ENCODE results near the gene STRA8.

Gene STRA8

DNA sequence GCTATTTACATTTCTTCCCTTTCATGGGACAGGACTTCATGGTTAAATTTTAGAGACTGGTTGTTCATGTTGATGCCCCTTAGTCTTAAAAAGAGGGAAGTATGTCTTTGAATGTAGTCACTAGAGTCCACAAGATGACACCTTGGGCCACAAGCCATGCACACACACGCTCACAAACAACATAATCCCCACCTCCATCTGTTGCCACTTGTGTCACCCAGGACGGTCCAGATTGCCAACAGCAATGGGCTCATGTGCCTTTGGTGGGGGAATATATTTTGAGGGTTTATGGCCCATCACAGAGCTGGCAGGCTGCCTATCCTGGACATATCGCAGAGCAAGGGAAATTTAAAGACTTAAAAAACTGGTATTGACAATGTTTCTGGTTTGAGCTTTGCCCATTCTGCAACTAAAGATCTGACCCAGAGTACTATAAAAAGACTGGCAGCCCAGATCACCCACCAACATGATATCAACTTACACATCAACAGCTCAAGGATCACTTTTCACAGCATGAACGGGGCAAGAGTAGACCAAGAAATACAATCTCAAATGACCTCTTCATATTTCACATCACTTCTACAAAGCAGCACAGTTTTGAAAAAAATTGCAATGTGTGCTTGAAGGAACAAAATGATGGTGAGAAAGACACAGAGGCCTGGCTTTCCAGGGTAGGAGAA, 50.5 kb downstream of the STRA8 start:
- no peak for DNase-seq (ENCODE audit: low read depth)
- TF ChIP-seq, protein P1, sequence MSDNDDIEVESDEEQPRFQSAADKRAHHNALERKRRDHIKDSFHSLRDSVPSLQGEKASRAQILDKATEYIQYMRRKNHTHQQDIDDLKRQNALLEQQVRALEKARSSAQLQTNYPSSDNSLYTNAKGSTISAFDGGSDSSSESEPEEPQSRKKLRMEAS (IDR thresholded peaks at IDR 0.05; ENCODE audit: low read depth, low read length), result no peak
- no peak for TF ChIP-seq POLR2A (IDR thresholded peaks at IDR 0.05; ENCODE audit: extremely low read depth, insufficient read length)
- no peak for TF ChIP-seq MYC (IDR thresholded peaks at IDR 0.05; ENCODE audit: low read depth, low read length)
- TF ChIP-seq CTCF (IDR thresholded peaks at IDR 0.05; ENCODE audit: low read depth, low read length), result no peak
- no peak overlapping the region for H3K4me3 ChIP-seq (ENCODE audit: low read depth, low read length)

- H3K4me3 ChIP-seq (ENCODE audit: low read depth, low read length), result no peak overlapping the region
- TF ChIP-seq, protein P1 (IDR thresholded peaks at IDR 0.05; ENCODE audit: low read depth, low read length), result no peak
- TF ChIP-seq POLR2A (IDR thresholded peaks at IDR 0.05; ENCODE audit: extremely low read depth, insufficient read length), result no peak
- no peak for DNase-seq (ENCODE audit: low read depth)
These were observed 52.1 kb downstream of the STRA8 start for GRCh38 chr7:135285547-135286233.

GRCh38 chr7:135286876-135287275, 53.2 kb downstream of the STRA8 start:
- DNase-seq (ENCODE audit: low read depth), result no peak
- TF ChIP-seq POLR2A (IDR thresholded peaks at IDR 0.05; ENCODE audit: extremely low read depth, insufficient read length) (no peak), MYC (IDR thresholded peaks at IDR 0.05; ENCODE audit: low read depth, low read length) (no peak), CTCF (IDR thresholded peaks at IDR 0.05; ENCODE audit: low read depth, low read length) (no peak)
- TF ChIP-seq, protein P1 (IDR thresholded peaks at IDR 0.05; ENCODE audit: low read depth, low read length), result no peak
- H3K4me3 ChIP-seq (ENCODE audit: low read depth, low read length), result no peak overlapping the region

- no peak for TF ChIP-seq POLR2A (IDR thresholded peaks at IDR 0.05; ENCODE audit: extremely low read depth, insufficient read length)
- TF ChIP-seq, protein P1 (IDR thresholded peaks at IDR 0.05; ENCODE audit: low read depth, low read length), result no peak
- TF ChIP-seq CTCF (IDR thresholded peaks at IDR 0.05; ENCODE audit: low read depth, low read length), result no peak
- TF ChIP-seq MYC (IDR thresholded peaks at IDR 0.05; ENCODE audit: low read depth, low read length), result no peak
- DNase-seq (ENCODE audit: low read depth), result no peak
- no peak overlapping the region for H3K4me3 ChIP-seq (ENCODE audit: low read depth, low read length)
These were observed 57.0 kb downstream of the STRA8 start for GRCh38 chr7:135290594-135290993.

GRCh38 chr7:135291809-135292253, 58.2 kb downstream of the STRA8 start:
- TF ChIP-seq CTCF (IDR thresholded peaks at IDR 0.05; ENCODE audit: low read depth, low read length) (no peak), MYC (IDR thresholded peaks at IDR 0.05; ENCODE audit: low read depth, low read length) (no peak), POLR2A (IDR thresholded peaks at IDR 0.05; ENCODE audit: extremely low read depth, insufficient read length) (no peak)
- TF ChIP-seq, protein P1 (IDR thresholded peaks at IDR 0.05; ENCODE audit: low read depth, low read length), result no peak
- DNase-seq (ENCODE audit: low read depth), result no peak
- H3K4me3 ChIP-seq (ENCODE audit: low read depth, low read length), result no peak overlapping the region

DNA sequence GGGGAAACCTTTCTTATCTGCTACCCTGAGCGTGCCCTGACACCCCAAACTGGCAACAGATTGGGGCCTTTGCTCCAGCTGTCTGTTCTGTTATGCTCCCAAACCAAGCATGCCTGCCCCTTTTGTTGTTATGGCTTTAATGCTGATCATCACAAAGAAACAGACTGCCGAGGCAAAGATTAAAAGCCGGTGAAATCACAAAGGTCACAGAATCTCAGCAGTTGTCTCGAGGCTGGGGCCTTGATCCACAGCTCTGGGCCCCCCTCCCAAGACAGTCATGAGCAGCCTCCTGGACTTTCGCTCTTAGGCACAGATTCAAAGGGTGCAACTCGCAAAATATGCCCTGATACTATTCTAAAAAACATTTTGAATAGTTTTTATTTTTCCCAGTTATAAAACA, 65.6 kb downstream of the STRA8 start:
- no peak for DNase-seq (ENCODE audit: low read depth)
- no peak for TF ChIP-seq CTCF (IDR thresholded peaks at IDR 0.05; ENCODE audit: low read depth, low read length)
- TF ChIP-seq MYC (IDR thresholded peaks at IDR 0.05; ENCODE audit: low read depth, low read length), result no peak
- TF ChIP-seq, protein P1 (IDR thresholded peaks at IDR 0.05; ENCODE audit: low read depth, low read length), result no peak
- no peak for TF ChIP-seq POLR2A (IDR thresholded peaks at IDR 0.05; ENCODE audit: extremely low read depth, insufficient read length)
- no peak overlapping the region for H3K4me3 ChIP-seq (ENCODE audit: low read depth, low read length)
